Measurements from ENCODE around the gene STMND1. TPM values are rescaled to one million over a fixed set of nuclear protein-coding genes. Genes with fewer than 3 reads are reported as not detected.

Gene STMND1
- total and polyA plus RNA-seq, 2 donors (not counting 1 experiment from before 2014, with no cell fraction given): not detected

DNA sequence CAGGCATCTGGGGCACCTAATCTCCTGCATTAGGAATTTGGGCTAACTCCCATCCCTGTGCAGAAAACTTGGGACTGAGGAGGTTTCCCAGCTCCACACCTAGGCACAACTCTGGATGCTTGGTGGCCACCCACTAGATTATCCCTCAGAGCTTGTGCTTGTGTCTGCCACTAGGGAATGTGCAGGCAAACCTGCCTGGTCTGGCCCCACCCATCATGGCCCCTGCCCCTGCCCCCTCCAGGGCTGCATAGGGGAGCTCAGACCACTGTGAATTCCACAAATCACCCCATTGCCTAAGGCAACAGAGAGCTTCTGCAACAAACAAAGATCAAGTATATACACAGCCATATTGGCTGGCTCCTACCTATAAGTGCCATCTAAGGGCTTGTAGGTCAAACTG, 31.1 kb downstream of the STMND1 start:
- Mint-ChIP-seq H3K4me1 (no peaks in the 10 kb centered on the region), H3K9me3 (ENCODE audit: insufficient read depth) (peaks cover 7% of the 10 kb centered on the region), H3K27me3 (peaks cover 9% of the 10 kb centered on the region), H3K27ac (no peak overlapping the region), H3K4me3 (no peak overlapping the region)
- Histone ChIP-seq H3K79me2 (ENCODE audit: control insufficient read depth, insufficient read depth, low read length) (no peaks in the 10 kb centered on the region), H2AFZ (ENCODE audit: insufficient read depth, low read depth, low read length, poor library complexity, severe bottlenecking) (no peak overlapping the region), H3K4me1 (ENCODE audit: control insufficient read depth in 2 of 2, insufficient read depth in 2 of 2, low read length in 2 of 2) (no peaks in the 10 kb centered on the region), H3K36me3 (replicated peaks in 1 of 2; ENCODE audit: control extremely low read depth in 1 of 2, control insufficient read depth in 1 of 2, extremely low read depth in 1 of 2, insufficient read depth in 2 of 2, low read length in 1 of 2) (no peaks in the 10 kb centered on the region), H3K9me3 (ENCODE audit: control extremely low read depth in 1 of 3, control insufficient read depth in 2 of 3, insufficient read depth in 1 of 3, low read length in 2 of 3) (peaks cover 2 to 12% (median 11%) of the 10 kb centered on the region in 3 donors), H3K9ac (ENCODE audit: low read length) (no peak overlapping the region), H3K27ac (ENCODE audit: low read length in 2 of 2) (no peak overlapping the region), H3K4me2 (replicated peaks; ENCODE audit: low read depth, low read length, poor library complexity, severe bottlenecking) (no peak overlapping the region), H4K20me1 (ENCODE audit: control insufficient read depth, insufficient read depth, low read length, poor library complexity, severe bottlenecking) (no peaks in the 10 kb centered on the region), H3K27me3 (replicated peaks in 1 of 4; ENCODE audit: control extremely low read depth in 1 of 4, control insufficient read depth in 3 of 4, insufficient read depth in 4 of 4, low read length in 3 of 4) (no peaks in the 10 kb centered on the region), H3K4me3 (ENCODE audit: control extremely low read depth in 1 of 5, extremely low read depth in 1 of 5, insufficient read depth in 1 of 5, low read depth in 2 of 5, low read length in 4 of 5) (no peak overlapping the region)
- ATAC-seq (ENCODE audit: low read depth) (no peak), DNase-seq (no peak)
- intact Hi-C loops (cut with micrococcal nuclease): no loop called here
- TF ChIP-seq, protein P1, sequence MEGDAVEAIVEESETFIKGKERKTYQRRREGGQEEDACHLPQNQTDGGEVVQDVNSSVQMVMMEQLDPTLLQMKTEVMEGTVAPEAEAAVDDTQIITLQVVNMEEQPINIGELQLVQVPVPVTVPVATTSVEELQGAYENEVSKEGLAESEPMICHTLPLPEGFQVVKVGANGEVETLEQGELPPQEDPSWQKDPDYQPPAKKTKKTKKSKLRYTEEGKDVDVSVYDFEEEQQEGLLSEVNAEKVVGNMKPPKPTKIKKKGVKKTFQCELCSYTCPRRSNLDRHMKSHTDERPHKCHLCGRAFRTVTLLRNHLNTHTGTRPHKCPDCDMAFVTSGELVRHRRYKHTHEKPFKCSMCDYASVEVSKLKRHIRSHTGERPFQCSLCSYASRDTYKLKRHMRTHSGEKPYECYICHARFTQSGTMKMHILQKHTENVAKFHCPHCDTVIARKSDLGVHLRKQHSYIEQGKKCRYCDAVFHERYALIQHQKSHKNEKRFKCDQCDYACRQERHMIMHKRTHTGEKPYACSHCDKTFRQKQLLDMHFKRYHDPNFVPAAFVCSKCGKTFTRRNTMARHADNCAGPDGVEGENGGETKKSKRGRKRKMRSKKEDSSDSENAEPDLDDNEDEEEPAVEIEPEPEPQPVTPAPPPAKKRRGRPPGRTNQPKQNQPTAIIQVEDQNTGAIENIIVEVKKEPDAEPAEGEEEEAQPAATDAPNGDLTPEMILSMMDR (IDR thresholded peaks at IDR 0.05): no peak
- TF ChIP-seq EZH2 (IDR thresholded peaks at IDR 0.05; ENCODE audit: borderline replicate concordance, insufficient read depth, low read depth, low read length, poor library complexity, severe bottlenecking): no peak
- POLR2A ChIA-PET: no interaction called here
- CTCF ChIA-PET: no interaction called here

DNA sequence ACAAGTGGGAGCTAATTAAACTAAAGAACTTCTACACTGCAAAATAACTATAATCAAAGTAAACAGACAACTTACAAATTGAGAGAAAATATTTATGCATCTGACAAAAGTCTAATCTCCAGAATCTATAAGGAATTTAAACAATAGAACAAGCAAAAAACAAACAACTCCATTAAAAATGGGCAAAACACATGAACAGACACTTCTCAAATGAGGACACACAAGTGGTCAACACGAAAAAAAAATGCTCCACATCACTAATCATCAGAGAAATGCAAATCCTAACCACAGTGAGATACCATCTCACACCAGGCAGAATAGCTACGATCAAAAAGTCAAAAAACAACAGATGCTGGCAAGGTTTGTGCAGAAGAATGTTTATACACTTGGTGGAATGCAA, 36.2 kb downstream of the STMND1 start:
- H3K27me3 ChIP-seq (replicated peaks in 1 of 4; ENCODE audit: control extremely low read depth in 1 of 4, control insufficient read depth in 3 of 4, insufficient read depth in 4 of 4, low read length in 3 of 4): no peaks in the 10 kb centered on the region
- POLR2A ChIA-PET: no interaction called here
- intact Hi-C loops (cut with micrococcal nuclease): no loop called here
- no peak overlapping the region for H3K9ac ChIP-seq (ENCODE audit: low read length)
- WGBS (ENCODE audit: insufficient coverage): 29% methylated on average over 1 of the region's 2 CpGs
- no peak for DNase-seq
- H4K20me1 ChIP-seq (ENCODE audit: control insufficient read depth, insufficient read depth, low read length, poor library complexity, severe bottlenecking): no peaks in the 10 kb centered on the region
- no peak overlapping the region for H2AFZ ChIP-seq (ENCODE audit: insufficient read depth, low read depth, low read length, poor library complexity, severe bottlenecking)
- Mint-ChIP-seq H3K4me3 (no peak overlapping the region), H3K27me3 (peaks cover 3% of the 10 kb centered on the region), H3K4me1 (no peaks in the 10 kb centered on the region), H3K27ac (no peak overlapping the region), H3K9me3 (ENCODE audit: insufficient read depth) (peaks cover 10% of the 10 kb centered on the region)
- H3K4me1 ChIP-seq (ENCODE audit: control insufficient read depth in 2 of 2, insufficient read depth in 2 of 2, low read length in 2 of 2): no peaks in the 10 kb centered on the region
- H3K79me2 ChIP-seq (ENCODE audit: control insufficient read depth, insufficient read depth, low read length): no peaks in the 10 kb centered on the region
- H3K4me3 ChIP-seq (ENCODE audit: control extremely low read depth in 1 of 5, extremely low read depth in 1 of 5, insufficient read depth in 1 of 5, low read depth in 2 of 5, low read length in 4 of 5): no peak overlapping the region
- H3K36me3 ChIP-seq (replicated peaks in 1 of 2; ENCODE audit: control extremely low read depth in 1 of 2, control insufficient read depth in 1 of 2, extremely low read depth in 1 of 2, insufficient read depth in 2 of 2, low read length in 1 of 2): no peaks in the 10 kb centered on the region
- CTCF ChIA-PET: no interaction called here
- no peak overlapping the region for H3K27ac ChIP-seq (ENCODE audit: low read length in 2 of 2)
- H3K9me3 ChIP-seq (ENCODE audit: control extremely low read depth in 1 of 3, control insufficient read depth in 2 of 3, insufficient read depth in 1 of 3, low read length in 2 of 3): peaks cover 2 to 16% (median 4%) of the 10 kb centered on the region in 3 donors
- ATAC-seq (ENCODE audit: low read depth): no peak
- H3K4me2 ChIP-seq (replicated peaks; ENCODE audit: low read depth, low read length, poor library complexity, severe bottlenecking): no peak overlapping the region
- TF ChIP-seq, protein P1 (IDR thresholded peaks at IDR 0.05): no peak
- TF ChIP-seq EZH2 (IDR thresholded peaks at IDR 0.05; ENCODE audit: borderline replicate concordance, insufficient read depth, low read depth, low read length, poor library complexity, severe bottlenecking): no peak

Measured in B cell (primary cell).